Thyroid gland (tissue), 4 donors: Measurements from ENCODE around the gene RAPGEF3. TPM values are rescaled to one million over a fixed set of nuclear protein-coding genes. Genes with fewer than 3 reads are reported as not detected.

ENCODE experiments used
- DNase-seq, 2 donors: peaks; one replicate each; pipeline ENCODE4 v3.0.0-alpha.2; 2019
- H3K27ac ChIP-seq, 3 donors: fragments of 200-600 bp; sonication (generic); 1 replicate in 2 of 3; 2 replicates in 1 of 3; pipeline ENCODE4 v1.5.1; 2016 to 2019; ENCODE audit warnings: mild to moderate bottlenecking in 1 of 3, moderate library complexity in 1 of 3
- H3K27me3 ChIP-seq: fragments of 200-600 bp; sonication (generic); one replicate; pipeline ENCODE4 v1.5.1; 2019
- H3K36me3 ChIP-seq, 2 donors: fragments of 200-600 bp; sonication (generic); one replicate each; pipeline ENCODE4 v1.5.1; 2016 to 2019
- H3K4me1 ChIP-seq, 2 donors: fragments of 200-600 bp; sonication (generic); one replicate each; pipeline ENCODE4 v1.5.1; 2017 to 2019
- H3K4me3 ChIP-seq, 3 donors: fragments of 200-600 bp; sonication (generic); replicated peaks in 1 of 3; 1 replicate in 2 of 3; 2 replicates in 1 of 3; pipeline ENCODE4 v1.5.1; 2016; ENCODE audit warnings: mild to moderate bottlenecking in 1 of 3
- H3K9me3 ChIP-seq: fragments of 200-600 bp; sonication (generic); one replicate; pipeline ENCODE4 v1.5.1; 2017
- POLR2A ChIP-seq, 2 donors: fragments of 450-650 bp; IDR thresholded peaks; one replicate each; pipeline ENCODE4 v1.6.1; 2017; ENCODE audit warnings: antibody characterized with exemption in 2 of 2, mild to moderate bottlenecking in 2 of 2, moderate library complexity in 1 of 2
- WGBS, 2 donors: methylation state at CpG; one replicate each; pipeline ENCODE4 v1.1.5; 2017; 5-methylcytosine and 5-hydroxymethylcytosine counted together
- intact Hi-C: fragments of 100-400 bp; cut with DNase I; formaldehyde crosslinking; loops from one replicate; pipeline ENCODE4 v1.15.1; 2023
- total RNA-seq, 4 donors: library from RNA; depleted of rRNA; stranded (reverse); fragments of >200 nt; gene quantifications; one replicate each; pipeline ENCODE4 v1.2.3, GENCODE V29; 2016
- TF ChIP-seq, protein P1 (sequence below), 6 experiments: fragments of 200-600 bp in 3 of 6; fragments of 450-650 bp in 3 of 6; sonication (generic) in 3 of 6; IDR thresholded peaks; one replicate each; pipeline ENCODE4 v1.5.1; 2016 to 2019; ENCODE audit warnings: antibody characterized with exemption in 6 of 6, mild to moderate bottlenecking in 2 of 6, inconsistent platforms in 1 of 6, moderate library complexity in 1 of 6

Gene RAPGEF3
- total RNA-seq, 4 donors from 2014 or later, result 87.3 to 178 (median 125) TPM

DNA sequence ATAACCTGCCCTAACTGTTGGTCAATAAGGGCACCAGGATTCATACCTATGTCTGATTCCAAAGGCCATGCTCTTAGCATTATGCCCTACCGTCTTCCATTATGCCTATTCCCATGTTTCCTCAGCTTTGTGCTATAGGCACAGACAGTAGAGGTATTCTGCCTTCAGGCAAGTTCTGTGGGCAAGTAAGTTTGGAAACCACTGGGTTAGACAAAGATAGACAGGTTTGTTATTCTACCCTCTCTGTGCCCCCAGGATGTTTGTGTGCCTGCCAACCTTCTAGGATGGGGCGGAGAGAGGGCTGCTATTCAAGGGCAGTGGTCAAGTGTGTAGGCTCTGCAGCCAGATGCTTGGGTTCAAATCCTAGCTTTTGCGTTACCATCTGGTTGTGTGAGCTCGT is 4.6 kb downstream of the RAPGEF3 start:
- DNase-seq, result no peak
- intact Hi-C loops, result no loop called here
- TF ChIP-seq, protein P1, sequence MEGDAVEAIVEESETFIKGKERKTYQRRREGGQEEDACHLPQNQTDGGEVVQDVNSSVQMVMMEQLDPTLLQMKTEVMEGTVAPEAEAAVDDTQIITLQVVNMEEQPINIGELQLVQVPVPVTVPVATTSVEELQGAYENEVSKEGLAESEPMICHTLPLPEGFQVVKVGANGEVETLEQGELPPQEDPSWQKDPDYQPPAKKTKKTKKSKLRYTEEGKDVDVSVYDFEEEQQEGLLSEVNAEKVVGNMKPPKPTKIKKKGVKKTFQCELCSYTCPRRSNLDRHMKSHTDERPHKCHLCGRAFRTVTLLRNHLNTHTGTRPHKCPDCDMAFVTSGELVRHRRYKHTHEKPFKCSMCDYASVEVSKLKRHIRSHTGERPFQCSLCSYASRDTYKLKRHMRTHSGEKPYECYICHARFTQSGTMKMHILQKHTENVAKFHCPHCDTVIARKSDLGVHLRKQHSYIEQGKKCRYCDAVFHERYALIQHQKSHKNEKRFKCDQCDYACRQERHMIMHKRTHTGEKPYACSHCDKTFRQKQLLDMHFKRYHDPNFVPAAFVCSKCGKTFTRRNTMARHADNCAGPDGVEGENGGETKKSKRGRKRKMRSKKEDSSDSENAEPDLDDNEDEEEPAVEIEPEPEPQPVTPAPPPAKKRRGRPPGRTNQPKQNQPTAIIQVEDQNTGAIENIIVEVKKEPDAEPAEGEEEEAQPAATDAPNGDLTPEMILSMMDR (IDR thresholded peaks at IDR 0.05), result no peak
- no peak for TF ChIP-seq POLR2A (IDR thresholded peaks at IDR 0.05)
- H3K4me1 ChIP-seq, result peaks cover 63 to 65% of the 10 kb centered on the region in 2 donors
- peaks cover 19 to 27% of the 10 kb centered on the region in 2 donors for H3K36me3 ChIP-seq
- H3K4me3 ChIP-seq, result no peak overlapping the region
- no peaks in the 10 kb centered on the region for H3K9me3 ChIP-seq
- peak overlapping the region; percentile 40 to 95 (median 94) for H3K27ac ChIP-seq
- 73% methylated on average over 4 of the region's 4 CpGs for WGBS, 2 donors
- no peaks in the 10 kb centered on the region for H3K27me3 ChIP-seq

DNA sequence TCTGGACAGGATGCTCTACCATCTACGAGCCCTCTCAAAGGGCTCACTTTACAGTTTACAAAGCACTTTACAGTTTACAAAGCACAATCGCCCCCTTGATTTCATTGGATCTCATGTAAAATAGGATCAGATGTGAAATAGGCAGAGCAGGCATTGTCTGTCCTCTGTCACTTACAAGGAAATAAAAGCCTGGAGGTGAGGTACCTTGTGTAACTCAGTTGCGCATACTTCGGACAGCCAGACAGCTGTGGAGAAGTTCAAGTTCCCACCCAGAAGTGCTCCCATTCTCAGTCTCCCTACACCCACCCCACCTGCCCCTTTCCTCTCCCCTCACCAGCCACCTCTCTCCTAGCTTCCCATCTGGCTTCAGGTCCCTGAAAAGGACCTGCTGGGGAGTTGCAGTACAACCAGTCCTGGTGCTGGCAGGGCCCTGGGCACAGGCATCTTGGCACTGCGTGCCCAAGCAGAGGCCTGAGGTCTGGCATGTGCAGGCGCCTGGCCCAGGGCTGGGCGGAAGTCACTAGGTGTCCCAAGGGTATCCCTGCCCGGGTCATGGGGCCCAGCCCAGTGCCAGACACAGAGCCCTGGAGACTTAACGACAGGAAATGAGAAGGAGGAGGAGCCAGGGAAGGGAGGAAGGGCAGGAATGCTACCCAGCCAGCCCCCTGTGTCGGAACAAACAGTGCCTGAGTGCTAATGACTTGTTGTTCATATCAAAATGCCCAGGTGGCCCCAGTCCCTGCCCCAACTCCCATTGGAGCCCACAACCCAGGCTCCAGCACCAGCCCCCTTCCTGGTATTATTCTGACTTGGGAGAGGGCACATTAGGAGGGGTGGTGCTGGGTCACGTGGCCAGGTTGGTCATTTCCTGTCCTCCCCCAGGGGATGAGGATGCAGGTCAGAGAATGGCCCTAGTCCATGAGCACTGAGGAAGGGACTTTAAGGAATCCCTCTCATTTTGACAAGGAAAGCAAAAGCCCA is 5.4 kb downstream of the RAPGEF3 start:
- TF ChIP-seq, protein P1 (IDR thresholded peaks at IDR 0.05), result peak in 1 of 6 experiments; percentile 18
- peak in 1 of 2 donors; percentile 11 for TF ChIP-seq POLR2A (IDR thresholded peaks at IDR 0.05)
- no peaks in the 10 kb centered on the region for H3K27me3 ChIP-seq
- H3K27ac ChIP-seq, result peak overlapping the region; percentile 40 to 95 (median 94)
- peak; percentile 79 to 88 for DNase-seq
- H3K9me3 ChIP-seq, result no peaks in the 10 kb centered on the region
- no peak overlapping the region for H3K4me3 ChIP-seq
- intact Hi-C loops, result no loop called here
- H3K36me3 ChIP-seq, result peaks cover 26 to 34% of the 10 kb centered on the region in 2 donors
- H3K4me1 ChIP-seq, result peaks cover 61 to 63% of the 10 kb centered on the region in 2 donors
- 51 to 53% methylated on average over 11 of the region's 11 CpGs for WGBS, 2 donors

DNA sequence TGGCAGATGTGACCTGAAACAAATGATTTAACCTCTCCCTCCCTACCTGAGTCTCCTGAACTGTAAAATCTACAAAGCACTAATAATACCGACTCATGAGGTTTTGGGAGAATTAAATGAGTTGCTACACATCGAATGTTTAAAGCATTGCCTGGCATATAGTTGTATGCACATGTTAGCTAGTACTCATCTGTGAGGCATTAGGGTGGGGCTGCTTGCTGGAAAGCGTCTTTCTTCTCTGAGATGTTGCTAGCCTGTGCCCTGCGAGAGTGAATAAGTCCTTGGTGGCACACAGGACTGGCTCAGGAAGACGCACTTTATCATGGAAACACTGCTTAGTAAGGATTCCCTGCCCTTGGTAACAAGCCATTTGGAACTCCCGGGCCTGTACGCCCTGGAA is 6.1 kb downstream of the RAPGEF3 start:
- Histone ChIP-seq H3K9me3 (no peaks in the 10 kb centered on the region), H3K4me3 (no peak overlapping the region), H3K36me3 (peaks cover 33 to 40% of the 10 kb centered on the region in 2 donors), H3K27ac (peak overlapping the region in 2 of 3 donors; percentile 94 to 95), H3K27me3 (no peaks in the 10 kb centered on the region), H3K4me1 (peaks cover 53 to 55% of the 10 kb centered on the region in 2 donors)
- WGBS, 2 donors, result 82 to 89% methylated on average over 7 of the region's 7 CpGs
- no peak for DNase-seq
- intact Hi-C loops, result no loop called here
- TF ChIP-seq, protein P1 (IDR thresholded peaks at IDR 0.05), result no peak
- TF ChIP-seq POLR2A (IDR thresholded peaks at IDR 0.05), result no peak

DNA sequence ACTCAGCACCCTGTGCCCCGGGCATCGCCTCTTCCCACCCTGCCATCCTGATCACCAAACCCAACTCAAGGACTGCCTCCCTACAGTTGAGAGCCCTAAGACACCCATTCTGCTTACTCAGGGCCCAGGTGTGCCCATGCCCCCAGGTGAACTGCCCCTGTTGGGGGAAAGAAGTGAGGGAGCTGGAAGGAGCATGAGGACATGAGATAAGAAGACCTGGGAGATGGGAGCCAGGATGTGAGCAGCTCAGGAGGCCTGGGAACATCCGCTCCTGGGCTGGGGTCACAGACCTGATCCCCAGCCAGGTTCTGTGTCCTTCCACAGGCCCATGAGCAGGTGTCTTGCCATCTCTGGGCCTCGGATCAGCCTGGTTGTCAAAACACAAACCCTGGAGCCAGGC is 6.6 kb downstream of the RAPGEF3 start:
- TF ChIP-seq, protein P1 (IDR thresholded peaks at IDR 0.05), result no peak

DNA sequence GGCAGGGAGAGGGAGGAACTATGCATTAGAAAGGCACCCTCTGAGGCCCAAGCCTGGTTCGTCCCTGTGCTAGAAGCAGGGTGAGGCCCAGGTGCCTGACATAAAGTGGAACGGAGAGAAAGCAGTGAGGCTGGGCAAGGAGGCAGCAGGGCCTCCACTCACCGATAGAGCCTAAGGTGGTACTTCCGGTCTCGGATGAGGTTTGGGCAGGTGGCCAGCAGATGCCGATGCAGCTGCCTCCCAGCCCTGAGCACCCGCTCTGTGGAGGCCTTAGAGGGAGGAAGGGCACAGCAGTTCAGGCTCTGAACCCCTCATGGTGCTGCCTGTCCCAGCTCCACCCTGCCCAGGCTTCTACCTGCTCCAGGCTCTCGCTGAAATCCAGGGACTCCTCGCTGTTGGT is 7.1 kb downstream of the RAPGEF3 start:
- TF ChIP-seq, protein P1 (IDR thresholded peaks at IDR 0.05), result no peak
- TF ChIP-seq POLR2A (IDR thresholded peaks at IDR 0.05), result no peak
- Histone ChIP-seq H3K27ac (peak overlapping the region in 1 of 3 donors; percentile 94), H3K9me3 (no peaks in the 10 kb centered on the region), H3K27me3 (no peaks in the 10 kb centered on the region), H3K4me1 (peaks cover 44 to 46% of the 10 kb centered on the region in 2 donors), H3K36me3 (peaks cover 43 to 50% of the 10 kb centered on the region in 2 donors), H3K4me3 (no peak overlapping the region)
- 81 to 89% methylated on average over 9 of the region's 9 CpGs for WGBS, 2 donors
- intact Hi-C loops, result no loop called here
- no peak for DNase-seq

More for the DNA sequence above, 6.6 kb downstream of the RAPGEF3 start:
- WGBS, 2 donors, result 87 to 93% methylated on average over 3 to 4 of the region's 4 CpGs
- intact Hi-C loops, result no loop called here
- Histone ChIP-seq H3K9me3 (no peaks in the 10 kb centered on the region), H3K4me3 (no peak overlapping the region), H3K27me3 (no peaks in the 10 kb centered on the region), H3K27ac (peak overlapping the region in 2 of 3 donors; percentile 94 to 95), H3K4me1 (peaks cover 49 to 51% of the 10 kb centered on the region in 2 donors), H3K36me3 (peaks cover 38 to 44% of the 10 kb centered on the region in 2 donors)
- no peak for DNase-seq
